NCI-H526 treated with DMSO at 0.1 percent for 48 hours (cell line): Measurements from ENCODE around the gene TSR1.

ENCODE experiments used
- DNase-seq: peaks from one replicate; lab custom pipeline; 2025; lab: John Stamatoyannopoulos, UW

TSR1 gene

GRCh38 chr17:2369039-2369438, 32.8 kb upstream of the TSR1 start:
- DNase-seq, result no peak

- DNase-seq, result no peak
Observed at GRCh38 chr17:2368359-2368758, 32.1 kb upstream of the TSR1 start.

- no peak for DNase-seq
Observed at GRCh38 chr17:2366747-2367494, 30.7 kb upstream of the TSR1 start.

GRCh38 chr17:2365132-2365531, 28.9 kb upstream of the TSR1 start:
- DNase-seq, result no peak

DNA sequence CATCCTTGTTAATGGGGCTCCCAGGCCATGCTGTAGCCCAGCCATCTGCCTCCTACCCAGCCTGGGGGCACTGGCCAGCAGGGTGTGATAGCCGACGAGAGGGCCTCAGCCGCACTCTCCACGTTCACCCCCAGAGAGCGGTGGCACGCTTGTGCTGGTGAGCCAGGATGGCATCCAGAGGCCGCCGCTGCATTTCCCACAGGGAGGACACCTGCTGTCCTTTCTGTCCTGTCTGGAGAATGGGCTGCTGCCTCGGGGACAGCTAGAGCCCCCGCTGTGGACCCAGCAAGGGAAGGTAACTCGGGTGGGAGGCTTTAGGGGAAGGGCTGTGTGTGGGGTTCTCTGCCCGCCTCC, 28.5 kb upstream of the TSR1 start:
- DNase-seq, result no peak

- no peak for DNase-seq
Observed at GRCh38 chr17:2363851-2364762, 27.9 kb upstream of the TSR1 start.

GRCh38 chr17:2363318-2363717, 27.1 kb upstream of the TSR1 start:
- no peak for DNase-seq

DNA sequence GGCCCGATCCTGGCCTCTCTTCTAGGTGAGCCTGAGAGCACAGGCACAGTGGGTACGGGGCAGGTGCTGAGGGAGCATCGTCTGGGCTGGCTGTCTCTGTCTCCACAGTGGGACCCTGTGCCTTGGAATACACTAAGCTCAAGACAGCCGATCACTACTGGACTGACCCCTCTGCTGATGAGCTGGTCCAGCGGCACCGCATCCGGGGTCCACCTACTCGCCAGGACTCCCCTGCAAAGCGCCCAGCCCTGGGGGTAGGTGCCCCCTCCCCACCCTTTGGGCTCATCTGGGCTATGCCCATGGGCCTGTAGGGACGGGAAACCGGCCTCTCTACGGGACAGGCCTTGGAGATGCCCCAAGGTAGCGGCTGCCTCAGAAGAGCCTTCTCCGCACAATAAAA, 26.6 kb upstream of the TSR1 start:
- DNase-seq, result no peak

DNA sequence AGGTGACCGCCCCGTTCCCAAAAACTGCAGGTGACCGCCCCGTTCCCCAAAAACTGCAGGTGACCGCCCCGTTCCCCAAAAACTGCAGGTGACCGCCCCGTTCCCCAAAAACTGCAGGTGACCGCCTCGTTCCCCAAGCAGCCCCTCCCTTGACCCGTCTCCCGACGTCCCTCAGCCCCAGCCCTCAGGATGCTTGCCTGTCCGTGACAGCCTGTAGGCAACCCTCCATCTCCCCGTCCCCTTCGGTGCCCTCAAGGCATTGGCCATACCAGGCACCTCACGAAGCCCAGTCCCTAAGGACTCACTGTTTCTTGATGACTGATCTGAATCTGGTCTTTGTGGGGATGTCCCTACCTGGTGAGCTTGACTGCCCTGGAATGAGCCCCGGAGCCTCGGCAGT, 26.2 kb upstream of the TSR1 start:
- DNase-seq, result no peak

GRCh38 chr17:2362016-2362415, 25.8 kb upstream of the TSR1 start:
- DNase-seq, result no peak

DNA sequence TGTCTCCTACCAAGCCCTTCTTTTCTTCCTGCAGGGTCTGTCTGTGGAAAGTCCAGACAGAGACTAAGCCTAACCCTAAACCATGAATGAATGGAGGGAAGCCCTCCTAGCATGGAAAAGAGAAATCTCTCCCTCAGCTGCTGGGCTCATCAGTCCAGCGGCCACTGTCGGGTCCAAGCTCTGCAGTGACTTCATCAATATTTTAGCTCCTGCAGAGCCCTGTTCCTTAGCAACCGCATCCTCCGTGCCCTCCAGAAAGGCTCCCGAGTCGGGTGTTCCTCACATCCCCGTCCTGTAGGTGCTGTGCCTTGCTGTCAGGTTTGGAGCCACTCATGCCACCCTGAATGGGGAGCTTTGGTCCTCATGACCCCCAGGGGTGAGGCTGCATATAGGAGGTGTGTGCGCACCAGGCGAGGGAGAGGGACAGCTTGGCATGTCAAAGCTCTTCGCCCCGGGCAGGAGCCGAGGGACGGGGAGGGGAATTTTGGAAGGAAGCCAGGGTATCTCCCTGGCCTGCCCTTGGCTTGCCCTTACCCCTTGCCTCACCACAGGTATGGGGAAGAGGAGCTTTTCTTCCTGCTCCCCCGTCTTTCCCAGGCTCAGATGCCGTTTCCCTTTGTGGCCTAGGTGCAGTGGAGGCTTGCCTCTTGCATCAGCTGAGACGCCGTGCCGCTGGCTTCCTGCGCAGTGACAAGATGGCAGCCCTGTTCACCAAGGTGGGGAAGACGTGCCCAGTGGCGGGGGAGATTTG, 24.9 kb upstream of the TSR1 start:
- DNase-seq, result no peak

GRCh38 chr17:2357931-2358434, 21.7 kb upstream of the TSR1 start:
- no peak for DNase-seq

DNA sequence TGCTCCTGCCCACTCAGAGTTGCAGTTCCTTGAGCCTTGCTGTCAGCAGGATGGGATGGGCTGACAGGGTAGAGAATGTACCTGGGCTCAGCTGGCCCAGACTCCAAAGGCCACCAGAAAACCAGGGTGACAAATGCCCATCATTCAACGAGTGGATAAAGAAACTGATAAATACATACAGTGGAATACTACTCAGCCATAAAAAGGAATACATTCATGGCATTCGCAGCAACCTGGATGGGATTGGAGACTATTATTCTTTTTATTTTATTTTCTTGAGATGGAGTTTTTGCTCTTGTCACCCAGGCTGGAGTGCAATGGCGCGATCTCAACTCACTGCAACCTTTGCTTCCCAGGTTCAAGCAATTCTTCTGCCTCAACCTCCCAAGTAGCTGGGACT, 21.0 kb upstream of the TSR1 start:
- DNase-seq, result no peak

- no peak for DNase-seq
Observed at GRCh38 chr17:2354311-2354710, 18.1 kb upstream of the TSR1 start.

DNA sequence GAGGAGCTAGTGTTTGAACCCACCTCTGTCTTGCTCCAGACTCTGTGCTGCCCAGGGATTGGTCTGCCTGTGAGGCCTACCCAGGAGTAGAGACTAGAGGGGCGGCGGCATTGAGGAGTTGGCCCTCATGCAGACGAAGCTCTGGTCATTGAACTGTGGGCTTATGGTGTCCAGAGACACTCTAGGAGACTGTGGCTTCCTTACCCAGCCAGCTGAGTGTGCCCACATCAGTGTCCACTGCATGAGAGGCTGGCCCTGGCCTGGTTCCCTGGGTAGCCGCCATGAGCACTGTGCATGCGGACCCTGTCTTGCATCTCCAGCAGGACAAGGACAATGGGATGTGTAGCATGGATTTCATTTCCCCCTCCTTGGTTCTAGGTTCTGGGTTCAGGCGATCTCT, 15.0 kb upstream of the TSR1 start:
- no peak for DNase-seq

- DNase-seq, result peak; percentile 74
Observed at GRCh38 chr17:2347805-2348685, 11.8 kb upstream of the TSR1 start.

DNA sequence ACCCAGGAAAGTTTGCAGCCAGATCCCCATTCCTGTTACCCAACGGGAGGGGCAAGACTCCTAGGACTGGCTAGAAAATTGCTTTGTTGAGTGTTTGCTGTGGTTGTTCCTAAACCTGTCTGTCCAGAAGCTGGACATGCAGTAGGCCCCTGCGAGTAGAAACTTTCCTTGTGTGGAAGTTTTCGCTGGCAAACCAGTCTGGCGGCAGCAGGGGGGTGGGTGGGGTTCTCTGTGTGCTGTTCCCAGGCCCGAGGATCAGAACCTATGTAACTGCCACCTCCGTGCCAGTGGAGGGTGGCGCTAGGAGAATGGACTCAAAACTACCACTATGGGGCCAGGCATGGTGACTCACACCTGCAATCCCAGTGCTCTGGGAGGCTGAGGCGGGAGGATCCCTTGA, 10.2 kb upstream of the TSR1 start:
- DNase-seq, result no peak

- no peak for DNase-seq
Observed at GRCh38 chr17:2344528-2344927, 8.3 kb upstream of the TSR1 start.

DNA sequence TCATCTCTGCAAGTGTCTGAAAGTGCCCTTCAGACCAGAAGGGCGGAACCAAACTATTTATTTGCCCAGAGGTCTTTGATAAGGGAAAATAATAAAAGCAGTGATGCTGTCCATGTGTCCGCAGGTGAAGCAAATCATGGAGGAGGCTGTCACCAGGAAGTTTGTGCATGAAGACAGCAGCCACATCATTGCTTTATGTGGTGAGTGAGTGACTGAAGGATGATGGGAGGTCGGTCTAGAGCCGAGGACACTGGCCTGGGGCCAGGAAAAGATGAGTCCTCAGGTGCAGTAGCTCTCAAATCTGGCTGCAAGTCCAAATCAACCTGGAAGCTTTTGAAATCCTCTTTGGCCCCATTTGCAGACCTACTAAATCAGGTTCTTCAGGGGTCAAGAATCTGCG, 7.2 kb upstream of the TSR1 start:
- no peak for DNase-seq

- DNase-seq, result no peak
Observed at GRCh38 chr17:2338315-2338657, 2.0 kb upstream of the TSR1 start.

GRCh38 chr17:2337544-2338314, 1.5 kb upstream of the TSR1 start:
- DNase-seq, result peak; percentile 25
